Activated CD4-positive, CD25-positive, alpha-beta regulatory T cell treated with anti-CD3 and anti-CD28 coated beads, Interleukin-2, amount 50 U/mL, for 16 hours (primary cell): ENCODE data around the gene NUTM2A.
"Not testable (repeated sequence)": the region's sequence is repeated elsewhere in the genome, so short reads cannot be mapped to it uniquely, and the experiment has no call there.

Experiments used
- DNase-seq: peaks from one replicate; pipeline ENCODE4 v3.0.0-alpha.2; 2020; ENCODE audit warnings: low read depth, low spot score

The NUTM2A gene

GRCh38 chr10:87248818-87249353, 23.6 kb downstream of the NUTM2A start:
- DNase-seq: not testable (repeated sequence)

GRCh38 chr10:87280749-87281392, 55.6 kb downstream of the NUTM2A start:
- not testable (repeated sequence) for DNase-seq
